Cortex of kidney (tissue), 1 donor: ENCODE results near the gene CCR5.

ENCODE experiments used
- DNase-seq: peaks from one replicate; lab custom pipeline; 2025; lab: John Stamatoyannopoulos, UW

Gene CCR5

GRCh38 chr3:46359733-46360493, 10.8 kb upstream of the CCR5 start:
- no peak for DNase-seq

- no peak for DNase-seq
Observed at GRCh38 chr3:46360907-46361306, 9.8 kb upstream of the CCR5 start.

- DNase-seq: no peak
Observed at GRCh38 chr3:46361408-46362283, 9.1 kb upstream of the CCR5 start.

GRCh38 chr3:46365041-46365440, 5.7 kb upstream of the CCR5 start:
- no peak for DNase-seq

- DNase-seq: no peak
Observed at GRCh38 chr3:46365737-46366524, 4.8 kb upstream of the CCR5 start.

GRCh38 chr3:46367811-46368210, 2.9 kb upstream of the CCR5 start:
- no peak for DNase-seq

GRCh38 chr3:46368569-46368968, 2.2 kb upstream of the CCR5 start:
- no peak for DNase-seq

GRCh38 chr3:46369151-46369550, 1.6 kb upstream of the CCR5 start:
- no peak for DNase-seq

- DNase-seq: no peak
Observed at GRCh38 chr3:46369675-46370132, 1.0 kb upstream of the CCR5 start.

GRCh38 chr3:46371519-46372340, 984 bp downstream of the CCR5 start:
- DNase-seq: no peak

- no peak for DNase-seq
Observed at GRCh38 chr3:46372492-46373359, 2.0 kb downstream of the CCR5 start.

- no peak for DNase-seq
Observed at GRCh38 chr3:46374755-46375154, 4.0 kb downstream of the CCR5 start.

- DNase-seq: no peak
Observed at GRCh38 chr3:46375218-46375617, 4.5 kb downstream of the CCR5 start.

- DNase-seq: no peak
Observed at GRCh38 chr3:46375814-46376213, 5.1 kb downstream of the CCR5 start.

- DNase-seq: no peak
Observed at GRCh38 chr3:46378426-46378942, 7.7 kb downstream of the CCR5 start.

GRCh38 chr3:46380471-46381221, 9.9 kb downstream of the CCR5 start:
- DNase-seq: no peak

GRCh38 chr3:46381625-46382024, 10.9 kb downstream of the CCR5 start:
- no peak for DNase-seq

- no peak for DNase-seq
Observed at GRCh38 chr3:46383211-46383950, 12.6 kb downstream of the CCR5 start.

GRCh38 chr3:46383951-46384330, 13.2 kb downstream of the CCR5 start:
- no peak for DNase-seq
